Activated naive CD8-positive, alpha-beta T cell (primary cell): Measurements from ENCODE around the gene PHF21A.
"Not testable (repeated sequence)": the region's sequence is repeated elsewhere in the genome, so short reads cannot be mapped to it uniquely, and the experiment has no call there.

Experiments
- H3K27ac Mint-ChIP-seq: one replicate; pipeline ENCODE4 v1.8.0; 2021; ENCODE audit warnings: mixed read lengths
- H3K27me3 Mint-ChIP-seq: one replicate; pipeline ENCODE4 v1.8.0; 2021; ENCODE audit warnings: mixed read lengths
- H3K36me3 Mint-ChIP-seq: one replicate; pipeline ENCODE4 v1.8.0; 2021; ENCODE audit warnings: mixed read lengths
- H3K4me1 Mint-ChIP-seq: one replicate; pipeline ENCODE4 v1.8.0; 2021; ENCODE audit warnings: low read depth, mixed read lengths
- H3K4me3 Mint-ChIP-seq: one replicate; pipeline ENCODE4 v1.8.0; 2021; ENCODE audit warnings: mild to moderate bottlenecking, mixed read lengths
- H3K9me3 Mint-ChIP-seq: one replicate; pipeline ENCODE4 v1.8.0; 2021; ENCODE audit warnings: low read depth, mixed read lengths

The PHF21A gene

DNA sequence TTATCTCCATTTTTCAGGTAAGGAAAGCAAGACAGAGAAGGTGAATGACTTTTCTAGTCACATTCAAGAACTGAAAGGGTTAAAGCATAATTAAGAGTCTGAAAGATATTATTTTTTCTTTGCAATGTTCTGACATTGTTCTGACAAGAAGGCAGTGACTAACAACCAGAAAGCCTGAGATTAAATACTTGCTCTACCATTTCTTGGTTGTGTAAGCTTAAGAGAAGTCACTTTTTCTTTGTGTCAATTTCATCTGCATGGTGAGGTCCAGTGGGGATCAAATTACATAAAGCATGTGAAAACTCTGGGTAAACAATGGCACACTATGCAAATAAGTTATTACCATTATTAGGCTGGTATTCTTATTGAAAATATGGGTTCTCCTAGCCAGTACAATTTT lies 73.7 kb downstream of the PHF21A start:
- H3K9me3 Mint-ChIP-seq: peaks cover 6% of the 10 kb centered on the region
- no peak overlapping the region for H3K27ac Mint-ChIP-seq
- peaks cover 5% of the 10 kb centered on the region for H3K4me1 Mint-ChIP-seq
- peaks cover 22% of the 10 kb centered on the region for H3K36me3 Mint-ChIP-seq
- no peaks in the 10 kb centered on the region for H3K27me3 Mint-ChIP-seq
- H3K4me3 Mint-ChIP-seq: no peak overlapping the region

DNA sequence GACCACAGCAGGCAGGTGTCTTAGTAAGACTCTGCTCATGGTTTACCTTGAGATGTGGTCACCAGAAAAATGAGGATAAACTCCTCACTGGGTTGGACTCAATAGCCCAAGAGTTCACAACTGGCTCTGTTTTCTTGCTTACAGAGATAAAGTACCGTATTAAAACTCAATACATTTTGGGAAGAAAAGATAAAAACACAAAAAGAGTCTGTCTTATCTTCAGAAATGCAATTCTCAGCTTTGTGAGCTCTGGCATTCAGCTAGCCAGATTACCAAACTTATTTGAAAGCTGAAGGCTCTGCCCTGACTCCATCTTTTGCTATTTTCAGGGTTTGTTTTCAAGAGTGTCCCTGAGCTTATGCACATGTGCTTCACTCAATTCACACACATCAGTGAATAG lies 75.4 kb downstream of the PHF21A start:
- H3K9me3 Mint-ChIP-seq: peaks cover 6% of the 10 kb centered on the region
- H3K36me3 Mint-ChIP-seq: peaks cover 16% of the 10 kb centered on the region
- no peaks in the 10 kb centered on the region for H3K27me3 Mint-ChIP-seq
- H3K4me3 Mint-ChIP-seq: no peak overlapping the region
- H3K27ac Mint-ChIP-seq: no peak overlapping the region
- peaks cover 14% of the 10 kb centered on the region for H3K4me1 Mint-ChIP-seq

DNA sequence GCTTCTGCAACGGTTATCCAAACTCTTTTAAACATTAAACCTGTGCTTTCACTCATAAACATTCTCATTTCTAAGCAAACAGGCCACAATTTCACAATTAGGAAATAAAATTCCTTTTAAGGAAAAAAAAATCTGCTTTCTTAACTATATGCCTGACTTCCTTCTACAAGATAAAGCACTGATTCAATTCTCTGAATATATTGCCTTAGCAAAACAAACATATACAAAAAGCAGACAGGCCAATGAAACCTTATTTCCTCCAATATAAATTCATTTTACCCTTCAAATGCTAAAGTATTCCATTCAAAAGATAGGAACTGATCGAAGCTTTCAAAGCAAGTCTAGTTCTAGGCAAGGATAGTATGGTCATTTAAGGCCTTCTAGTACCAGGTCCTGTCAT lies 76.7 kb downstream of the PHF21A start:
- no peak overlapping the region for H3K27ac Mint-ChIP-seq
- H3K27me3 Mint-ChIP-seq: no peaks in the 10 kb centered on the region
- peaks cover 6% of the 10 kb centered on the region for H3K9me3 Mint-ChIP-seq
- peaks cover 25% of the 10 kb centered on the region for H3K4me1 Mint-ChIP-seq
- H3K4me3 Mint-ChIP-seq: no peak overlapping the region
- H3K36me3 Mint-ChIP-seq: peaks cover 14% of the 10 kb centered on the region

DNA sequence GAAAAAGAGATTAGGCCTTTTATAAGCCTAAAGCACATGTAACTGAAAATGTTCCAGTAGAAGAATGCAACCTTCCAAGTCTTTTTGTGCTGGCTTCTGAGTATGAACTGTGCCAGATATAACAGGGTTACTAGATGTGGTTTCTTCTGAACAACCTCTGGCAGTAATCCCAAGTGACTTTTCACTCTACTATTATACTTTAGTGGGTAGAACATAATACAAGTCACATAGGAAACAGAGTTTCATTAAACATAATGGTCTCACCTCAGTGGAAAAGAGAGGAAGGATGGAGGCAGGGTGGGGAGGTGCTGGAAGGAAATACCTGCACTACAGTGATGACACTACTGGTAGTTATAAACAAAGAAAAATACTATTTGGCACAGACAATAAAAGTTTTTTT lies 81.3 kb downstream of the PHF21A start:
- peak overlapping the region; percentile 48 for H3K27ac Mint-ChIP-seq
- H3K4me1 Mint-ChIP-seq: peaks cover 26% of the 10 kb centered on the region
- no peak overlapping the region for H3K4me3 Mint-ChIP-seq
- no peaks in the 10 kb centered on the region for H3K27me3 Mint-ChIP-seq
- H3K36me3 Mint-ChIP-seq: peaks cover 3% of the 10 kb centered on the region
- H3K9me3 Mint-ChIP-seq: no peaks in the 10 kb centered on the region

DNA sequence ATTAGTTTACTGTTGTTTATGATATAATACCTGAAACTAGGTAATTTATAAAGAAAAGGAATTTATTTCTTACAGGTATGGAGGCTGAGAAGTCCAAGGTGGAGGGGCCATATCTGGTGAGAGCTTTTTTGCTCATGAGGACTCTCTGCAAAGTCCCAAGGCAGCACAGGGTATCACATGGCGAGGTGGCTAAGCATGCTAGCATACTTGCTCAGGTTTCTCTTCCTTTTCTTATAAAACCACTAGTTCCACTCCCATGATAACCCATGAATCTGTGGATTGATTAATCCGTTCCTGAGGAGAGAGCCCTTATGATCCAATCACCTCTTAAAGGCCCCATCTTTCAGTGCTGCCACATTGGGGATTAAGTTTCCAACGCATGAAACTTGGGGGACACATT lies 82.7 kb downstream of the PHF21A start:
- no peaks in the 10 kb centered on the region for H3K9me3 Mint-ChIP-seq
- H3K4me1 Mint-ChIP-seq: peaks cover 26% of the 10 kb centered on the region
- H3K36me3 Mint-ChIP-seq: peaks cover 3% of the 10 kb centered on the region
- no peak overlapping the region for H3K4me3 Mint-ChIP-seq
- H3K27me3 Mint-ChIP-seq: no peaks in the 10 kb centered on the region
- H3K27ac Mint-ChIP-seq: no peak overlapping the region

DNA sequence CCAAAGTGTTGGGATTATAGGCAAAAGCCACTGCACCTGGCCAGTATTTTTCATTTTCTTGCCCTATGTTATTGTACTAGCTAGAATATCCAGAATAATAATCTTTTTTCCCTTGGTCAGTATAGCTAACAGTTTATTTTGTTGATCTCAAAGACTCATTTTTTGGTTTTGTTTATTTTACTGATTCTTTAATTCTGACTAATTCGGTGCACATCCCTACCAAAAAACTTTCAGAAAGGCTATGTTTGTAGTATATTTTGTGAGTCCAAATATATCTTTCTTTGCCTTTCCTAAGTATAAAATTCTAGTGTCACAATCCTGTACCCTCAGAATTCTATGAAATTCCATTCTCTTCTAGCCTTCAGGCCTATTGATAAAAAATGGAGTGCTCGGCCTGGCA lies 84.3 kb downstream of the PHF21A start:
- no peaks in the 10 kb centered on the region for H3K27me3 Mint-ChIP-seq
- no peak overlapping the region for H3K27ac Mint-ChIP-seq
- no peaks in the 10 kb centered on the region for H3K9me3 Mint-ChIP-seq
- H3K4me3 Mint-ChIP-seq: no peak overlapping the region
- H3K36me3 Mint-ChIP-seq: peaks cover 3% of the 10 kb centered on the region
- peaks cover 25% of the 10 kb centered on the region for H3K4me1 Mint-ChIP-seq

DNA sequence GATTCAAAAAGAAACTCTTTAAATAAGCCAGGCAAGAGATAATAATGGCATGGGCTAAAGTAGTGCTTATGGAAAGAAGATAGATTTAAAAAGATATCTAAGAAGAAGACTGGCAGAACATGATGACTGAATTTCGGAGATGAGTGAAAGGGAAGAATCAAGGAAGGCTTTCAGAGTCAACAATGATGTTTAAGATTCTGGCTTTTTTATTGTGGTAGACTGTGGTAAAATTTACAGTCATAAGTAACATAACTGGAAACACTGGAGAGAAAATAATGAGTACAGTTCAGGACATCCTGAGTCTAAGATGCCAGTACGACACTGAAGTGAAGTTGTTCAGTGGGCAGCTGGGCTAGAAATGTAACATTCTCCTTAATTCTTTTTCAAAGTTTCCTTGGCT lies 85.2 kb downstream of the PHF21A start:
- Mint-ChIP-seq H3K36me3 (peaks cover 3% of the 10 kb centered on the region), H3K27ac (no peak overlapping the region), H3K4me1 (peaks cover 19% of the 10 kb centered on the region), H3K9me3 (no peaks in the 10 kb centered on the region), H3K27me3 (no peaks in the 10 kb centered on the region), H3K4me3 (no peak overlapping the region)

DNA sequence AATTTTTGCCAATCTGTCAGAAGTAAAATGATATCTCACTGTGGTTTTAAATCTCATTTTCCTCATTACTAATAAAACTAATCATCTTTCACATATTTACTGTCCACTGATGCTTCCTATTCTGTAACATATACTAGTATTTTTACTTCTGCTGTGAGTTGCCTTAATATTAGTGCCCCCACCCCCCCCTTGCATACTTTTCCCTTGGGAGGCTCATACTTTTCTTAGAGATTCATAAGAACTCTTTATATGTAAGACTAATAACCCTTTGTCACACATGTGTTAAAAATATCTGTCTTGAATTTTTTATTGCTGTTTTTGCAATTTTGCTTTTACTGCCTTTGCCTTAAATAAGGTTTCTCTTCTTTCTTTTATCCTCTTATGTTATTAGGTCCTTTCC lies 87.2 kb downstream of the PHF21A start:
- no peaks in the 10 kb centered on the region for H3K27me3 Mint-ChIP-seq
- no peaks in the 10 kb centered on the region for H3K9me3 Mint-ChIP-seq
- no peak overlapping the region for H3K27ac Mint-ChIP-seq
- peaks cover 3% of the 10 kb centered on the region for H3K36me3 Mint-ChIP-seq
- H3K4me3 Mint-ChIP-seq: no peak overlapping the region
- H3K4me1 Mint-ChIP-seq: peaks cover 6% of the 10 kb centered on the region

DNA sequence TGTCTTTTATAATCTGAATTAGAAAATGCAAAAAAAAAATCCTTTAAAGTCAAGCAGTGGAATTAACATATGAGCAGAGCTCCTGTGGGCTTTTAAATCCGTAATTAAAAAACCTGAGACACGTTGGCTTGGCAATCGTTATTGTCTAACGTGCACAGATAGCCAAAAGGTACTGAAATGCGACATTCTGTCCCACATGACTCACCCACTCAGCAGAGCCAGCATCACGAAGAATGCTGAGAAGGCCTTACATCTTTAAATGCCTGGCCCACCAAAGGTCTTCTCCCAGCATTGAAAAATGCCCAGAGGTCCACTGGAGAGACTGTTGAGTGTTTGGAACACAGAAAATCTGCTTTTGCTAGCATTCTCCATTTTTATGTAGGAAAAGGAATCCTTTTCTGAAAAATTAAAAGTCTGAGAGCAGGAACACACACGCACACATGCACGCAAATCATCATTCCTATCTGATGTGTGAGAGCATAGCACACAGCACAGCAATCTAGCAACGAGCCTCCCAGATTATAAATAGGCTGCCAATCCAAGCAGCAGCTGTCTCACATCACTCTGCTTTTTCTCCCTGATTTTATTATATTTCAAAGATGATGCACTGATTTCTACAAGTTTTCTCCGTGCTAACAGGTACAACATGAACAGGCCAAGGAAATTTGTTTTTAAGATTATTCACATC lies 94.5 kb downstream of the PHF21A start:
- no peak overlapping the region for H3K27ac Mint-ChIP-seq
- H3K27me3 Mint-ChIP-seq: no peaks in the 10 kb centered on the region
- H3K4me1 Mint-ChIP-seq: peaks cover 2% of the 10 kb centered on the region
- peaks cover 1% of the 10 kb centered on the region for H3K36me3 Mint-ChIP-seq
- H3K9me3 Mint-ChIP-seq: no peaks in the 10 kb centered on the region
- no peak overlapping the region for H3K4me3 Mint-ChIP-seq

DNA sequence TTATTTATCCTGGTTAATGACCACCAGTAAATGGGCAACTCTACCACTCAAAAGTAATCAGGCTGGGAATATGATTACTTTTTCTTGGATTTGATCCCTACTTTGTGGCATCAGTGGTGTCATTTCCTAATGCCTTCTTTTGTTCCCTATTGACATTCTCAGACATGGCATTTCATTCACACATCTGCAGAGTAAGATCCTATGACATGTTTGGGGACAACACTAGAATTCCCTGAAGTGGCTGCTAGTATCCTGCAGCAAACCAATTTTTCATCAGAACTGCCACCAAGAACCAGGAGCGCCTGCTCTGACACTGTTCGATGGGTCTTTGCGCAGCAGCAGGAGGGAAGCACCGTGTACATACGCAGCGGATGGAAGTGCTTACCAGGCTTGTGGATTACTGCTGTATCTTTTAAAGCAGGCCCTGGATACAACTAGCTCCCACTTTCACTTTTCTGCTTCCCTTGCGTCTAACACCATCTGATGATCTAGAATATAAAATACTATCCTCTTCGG lies 101.1 kb downstream of the PHF21A start:
- H3K27ac Mint-ChIP-seq: no peak overlapping the region
- H3K4me1 Mint-ChIP-seq: no peaks in the 10 kb centered on the region
- no peaks in the 10 kb centered on the region for H3K27me3 Mint-ChIP-seq
- H3K9me3 Mint-ChIP-seq: no peaks in the 10 kb centered on the region
- no peak overlapping the region for H3K4me3 Mint-ChIP-seq
- peaks cover 5% of the 10 kb centered on the region for H3K36me3 Mint-ChIP-seq

DNA sequence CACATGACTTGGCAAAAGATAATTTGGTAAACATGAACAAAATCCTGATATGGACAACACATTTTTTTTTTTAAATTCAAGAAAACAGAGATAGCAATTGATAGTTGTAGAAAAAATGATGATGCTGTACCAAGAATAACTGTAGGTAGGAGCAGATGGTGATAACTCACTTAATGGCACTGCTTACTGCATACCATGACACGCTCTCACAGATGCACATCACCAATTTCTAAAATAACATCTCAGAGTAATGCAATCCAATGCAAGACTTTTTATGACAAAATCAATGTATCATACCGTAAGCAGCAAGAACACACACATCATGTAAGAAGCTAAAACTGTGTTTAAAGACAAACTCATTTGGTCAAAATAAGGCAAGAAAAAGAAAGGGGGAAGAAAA lies 102.6 kb downstream of the PHF21A start:
- Mint-ChIP-seq H3K36me3 (peaks cover 8% of the 10 kb centered on the region), H3K4me1 (no peaks in the 10 kb centered on the region), H3K4me3 (no peak overlapping the region), H3K27ac (no peak overlapping the region), H3K9me3 (no peaks in the 10 kb centered on the region), H3K27me3 (no peaks in the 10 kb centered on the region)

DNA sequence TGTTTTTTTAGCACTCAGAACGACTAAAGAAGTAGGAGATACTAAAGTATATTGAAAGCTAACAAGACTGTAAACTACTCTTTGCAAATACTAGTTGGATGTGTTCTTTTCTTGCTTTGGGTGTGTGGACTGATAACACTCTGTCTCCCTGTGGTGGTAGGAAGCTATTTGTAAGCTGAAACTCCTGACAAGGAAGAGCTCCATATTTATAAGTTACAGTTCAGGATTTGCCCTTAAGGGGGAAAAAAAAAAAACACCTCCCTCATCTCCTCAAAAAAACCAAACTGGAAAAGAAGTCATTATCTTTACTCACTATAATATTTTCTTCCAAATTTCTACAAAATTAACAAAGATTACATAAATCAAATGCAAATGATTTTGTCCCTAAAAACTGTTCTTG lies 103.9 kb downstream of the PHF21A start:
- no peaks in the 10 kb centered on the region for H3K4me1 Mint-ChIP-seq
- no peaks in the 10 kb centered on the region for H3K9me3 Mint-ChIP-seq
- H3K4me3 Mint-ChIP-seq: no peak overlapping the region
- H3K27ac Mint-ChIP-seq: no peak overlapping the region
- H3K27me3 Mint-ChIP-seq: no peaks in the 10 kb centered on the region
- H3K36me3 Mint-ChIP-seq: peaks cover 8% of the 10 kb centered on the region

DNA sequence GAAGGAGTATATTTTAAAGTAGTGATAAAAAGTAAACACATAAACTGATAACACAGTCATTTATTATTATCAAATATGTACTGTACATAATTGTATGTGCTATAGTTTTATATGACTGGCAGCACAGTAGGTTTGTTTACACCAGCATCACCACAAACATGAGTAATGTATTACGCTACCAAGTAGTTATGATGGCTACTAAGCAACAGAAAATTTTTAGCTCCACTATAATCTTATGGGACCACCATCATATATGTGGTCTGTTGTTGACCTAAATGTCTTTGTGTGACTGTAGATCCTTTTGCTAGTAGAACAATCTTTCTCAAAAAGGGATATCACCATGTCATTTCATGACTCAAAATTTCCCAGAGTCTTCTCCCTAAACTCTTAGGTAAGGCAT lies 105.3 kb downstream of the PHF21A start:
- peaks cover 5% of the 10 kb centered on the region for H3K36me3 Mint-ChIP-seq
- no peak overlapping the region for H3K27ac Mint-ChIP-seq
- H3K4me1 Mint-ChIP-seq: no peaks in the 10 kb centered on the region
- no peak overlapping the region for H3K4me3 Mint-ChIP-seq
- H3K9me3 Mint-ChIP-seq: no peaks in the 10 kb centered on the region
- no peaks in the 10 kb centered on the region for H3K27me3 Mint-ChIP-seq

DNA sequence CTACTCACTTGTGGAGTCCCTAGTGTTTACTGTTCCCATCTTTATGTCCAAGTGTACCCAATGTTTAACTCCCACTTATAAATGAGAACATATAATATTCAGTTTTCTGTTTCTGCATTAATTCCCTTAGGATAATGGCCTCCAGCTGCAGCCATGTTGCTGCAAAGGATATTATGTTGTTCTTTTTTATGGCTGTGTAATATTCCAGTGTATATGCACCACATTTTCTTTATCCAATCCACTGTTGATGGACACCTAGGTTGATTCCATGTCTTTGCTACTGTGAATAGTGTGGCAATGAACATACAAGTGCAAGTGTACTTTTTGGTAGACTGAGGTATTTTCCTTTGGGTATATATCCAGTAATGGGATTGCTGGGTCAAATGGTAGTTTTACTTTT lies 107.1 kb downstream of the PHF21A start:
- not testable (repeated sequence) for H3K36me3 Mint-ChIP-seq, H3K27me3 Mint-ChIP-seq, H3K4me3 Mint-ChIP-seq, H3K9me3 Mint-ChIP-seq, H3K27ac Mint-ChIP-seq, H3K4me1 Mint-ChIP-seq

DNA sequence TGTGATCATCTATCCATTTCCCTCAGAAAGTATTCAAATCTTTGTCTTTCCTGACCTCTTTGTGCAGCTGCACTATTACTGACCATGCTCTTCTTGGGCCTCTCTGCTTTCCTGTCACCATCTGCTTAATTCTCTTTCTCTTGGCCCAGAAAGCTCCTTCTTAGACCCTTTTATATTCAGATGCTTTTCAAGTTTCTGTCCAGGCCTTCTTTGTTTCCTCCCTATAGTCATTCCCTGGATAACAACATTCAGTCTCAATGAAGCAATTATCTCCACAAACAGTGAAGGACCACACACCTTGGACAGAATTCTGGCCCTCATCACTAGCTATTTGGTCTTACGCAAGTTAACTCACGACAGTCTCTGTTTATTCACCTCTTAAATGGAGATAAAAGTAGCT lies 109.1 kb downstream of the PHF21A start:
- Mint-ChIP-seq H3K4me3 (no peak overlapping the region), H3K27ac (peak overlapping the region; percentile 4), H3K36me3 (peaks cover 5% of the 10 kb centered on the region), H3K4me1 (no peaks in the 10 kb centered on the region), H3K27me3 (no peaks in the 10 kb centered on the region), H3K9me3 (no peaks in the 10 kb centered on the region)

DNA sequence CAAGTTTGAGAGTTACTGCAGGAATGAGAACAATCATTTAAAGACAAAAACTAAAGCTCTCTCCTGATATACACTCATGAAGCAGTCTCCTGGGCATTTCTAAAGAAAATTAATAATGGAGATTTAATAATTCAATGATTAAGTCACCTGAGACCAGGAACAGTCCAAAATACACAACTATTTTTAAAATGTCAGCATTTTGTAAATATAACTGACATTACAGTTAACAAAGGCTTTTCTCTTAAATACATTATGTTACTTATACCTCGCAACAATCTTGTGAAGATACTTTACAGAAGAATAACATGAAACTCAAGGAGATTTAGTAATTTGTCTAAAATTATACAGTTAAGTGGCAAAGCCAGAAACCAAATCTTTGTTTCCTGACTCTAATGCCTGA lies 111.2 kb downstream of the PHF21A start:
- no peaks in the 10 kb centered on the region for H3K9me3 Mint-ChIP-seq
- H3K36me3 Mint-ChIP-seq: peaks cover 2% of the 10 kb centered on the region
- no peak overlapping the region for H3K27ac Mint-ChIP-seq
- no peaks in the 10 kb centered on the region for H3K27me3 Mint-ChIP-seq
- H3K4me3 Mint-ChIP-seq: no peak overlapping the region
- H3K4me1 Mint-ChIP-seq: peaks cover 2% of the 10 kb centered on the region
